AG10803 (cell line): ENCODE measurements around the gene ADRM1.

ENCODE experiments used
- DNase-seq: peaks from one replicate; pipeline ENCODE4 v3.0.0; 2010; ENCODE audit warnings: low read depth
- H3K4me3 ChIP-seq: 2 replicates; pipeline ENCODE4 v1.5.1; 2011; ENCODE audit warnings: mild to moderate bottlenecking, low read length, control low read depth
- TF ChIP-seq, protein P1 (sequence below): conservative IDR thresholded peaks from 2 replicates; pipeline ENCODE4 v1.5.1; 2011; ENCODE audit warnings: mild to moderate bottlenecking, low read length, control low read depth, inconsistent platforms

ADRM1 gene

GRCh38 chr20:62321521-62321948 lies 18.7 kb downstream of the ADRM1 start:
- TF ChIP-seq, protein P1, sequence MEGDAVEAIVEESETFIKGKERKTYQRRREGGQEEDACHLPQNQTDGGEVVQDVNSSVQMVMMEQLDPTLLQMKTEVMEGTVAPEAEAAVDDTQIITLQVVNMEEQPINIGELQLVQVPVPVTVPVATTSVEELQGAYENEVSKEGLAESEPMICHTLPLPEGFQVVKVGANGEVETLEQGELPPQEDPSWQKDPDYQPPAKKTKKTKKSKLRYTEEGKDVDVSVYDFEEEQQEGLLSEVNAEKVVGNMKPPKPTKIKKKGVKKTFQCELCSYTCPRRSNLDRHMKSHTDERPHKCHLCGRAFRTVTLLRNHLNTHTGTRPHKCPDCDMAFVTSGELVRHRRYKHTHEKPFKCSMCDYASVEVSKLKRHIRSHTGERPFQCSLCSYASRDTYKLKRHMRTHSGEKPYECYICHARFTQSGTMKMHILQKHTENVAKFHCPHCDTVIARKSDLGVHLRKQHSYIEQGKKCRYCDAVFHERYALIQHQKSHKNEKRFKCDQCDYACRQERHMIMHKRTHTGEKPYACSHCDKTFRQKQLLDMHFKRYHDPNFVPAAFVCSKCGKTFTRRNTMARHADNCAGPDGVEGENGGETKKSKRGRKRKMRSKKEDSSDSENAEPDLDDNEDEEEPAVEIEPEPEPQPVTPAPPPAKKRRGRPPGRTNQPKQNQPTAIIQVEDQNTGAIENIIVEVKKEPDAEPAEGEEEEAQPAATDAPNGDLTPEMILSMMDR = no peak
- no peak overlapping the region for H3K4me3 ChIP-seq
- no peak for DNase-seq

- TF ChIP-seq, protein P1 = no peak
- no peak for DNase-seq
- H3K4me3 ChIP-seq = no peak overlapping the region
These were observed 19.2 kb downstream of the ADRM1 start for GRCh38 chr20:62321975-62322374.

DNA sequence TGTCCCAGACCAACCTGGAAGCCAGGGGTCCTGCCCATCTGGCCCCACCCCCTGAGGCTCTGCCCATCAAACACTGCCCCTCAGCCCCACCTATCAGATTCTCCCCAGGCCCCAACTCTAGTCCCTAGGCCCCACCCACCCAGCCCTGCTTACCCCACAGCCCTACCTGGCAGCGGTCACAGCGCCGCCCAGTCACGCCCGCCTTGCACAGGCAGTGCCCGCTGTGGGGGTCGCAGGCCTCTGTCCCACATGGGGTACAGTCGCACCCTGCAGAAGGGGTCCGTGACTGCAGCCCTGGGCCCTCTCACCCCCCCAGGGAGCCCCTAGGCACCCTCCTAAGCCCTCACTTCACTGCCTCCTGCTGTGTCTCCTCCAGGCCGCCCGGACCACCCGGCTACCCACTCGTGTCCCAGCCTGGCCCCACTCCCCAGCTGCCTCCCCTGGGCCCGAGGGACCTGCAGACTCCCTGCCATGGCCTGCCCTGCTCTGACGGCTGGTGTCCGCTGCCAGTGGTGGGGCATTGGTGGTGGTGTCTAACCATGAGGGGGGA lies 19.8 kb downstream of the ADRM1 start:
- DNase-seq = no peak
- TF ChIP-seq, protein P1 = no peak
- no peak overlapping the region for H3K4me3 ChIP-seq

- TF ChIP-seq, protein P1 = no peak
- DNase-seq = no peak
- no peak overlapping the region for H3K4me3 ChIP-seq
These were observed 20.6 kb downstream of the ADRM1 start for GRCh38 chr20:62323146-62323979.

DNA sequence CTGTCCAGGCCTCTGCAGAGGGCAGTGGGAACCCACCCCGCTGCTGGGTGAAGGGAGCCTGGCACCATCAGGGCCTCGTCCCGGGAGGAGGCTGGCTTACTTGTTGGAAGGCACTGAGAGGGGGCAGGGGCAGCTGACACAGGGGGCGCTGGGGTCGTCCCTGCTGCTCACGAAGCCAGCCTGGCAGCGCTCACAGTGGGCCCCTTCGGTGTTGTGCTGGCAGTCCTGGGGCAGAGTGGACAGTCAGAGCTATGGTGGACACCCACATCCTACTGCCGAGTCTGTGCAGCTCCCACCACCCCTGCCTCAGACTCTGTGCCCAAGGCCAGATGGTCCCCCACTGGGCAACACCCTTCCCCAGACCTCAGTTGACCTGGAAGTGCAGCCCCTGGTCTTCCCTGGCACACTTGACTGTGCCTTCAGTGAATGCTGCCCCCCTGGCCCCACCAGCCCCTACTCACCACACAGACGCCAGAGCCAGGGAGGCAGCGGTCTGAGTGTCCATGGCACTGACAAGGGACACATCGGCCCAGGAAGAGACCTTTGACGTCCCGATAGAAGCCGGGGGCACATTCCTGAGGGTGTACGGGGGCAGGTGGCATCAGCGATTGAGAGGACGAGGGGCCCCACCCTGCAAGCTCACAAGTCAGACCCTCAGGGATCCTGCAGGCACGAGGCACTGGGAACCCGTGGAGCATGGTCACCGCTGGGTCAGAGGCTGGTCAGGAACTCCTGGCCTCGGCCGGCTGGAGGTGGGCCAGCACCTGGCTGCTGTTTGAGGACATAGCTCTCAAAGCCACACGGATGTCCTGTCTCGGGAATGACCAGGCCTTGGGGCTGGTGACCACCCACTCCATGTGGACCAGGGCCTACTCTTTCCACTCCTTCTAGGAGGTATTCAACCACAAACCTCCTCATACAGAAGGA lies 21.4 kb downstream of the ADRM1 start:
- no peak overlapping the region for H3K4me3 ChIP-seq
- TF ChIP-seq, protein P1 = no peak
- DNase-seq = no peak

- no peak overlapping the region for H3K4me3 ChIP-seq
- TF ChIP-seq, protein P1 = no peak
- DNase-seq = no peak
These were observed 22.5 kb downstream of the ADRM1 start for GRCh38 chr20:62325172-62325905.
